Adipocyte (in vitro differentiated cells): Measurements from ENCODE around the gene SP1.
"Not testable (repeated sequence)": the region's sequence is repeated elsewhere in the genome, so short reads cannot be mapped to it uniquely, and the experiment has no call there.

ENCODE experiments used
- DNase-seq: peaks from one replicate; pipeline ENCODE4 v3.0.0-alpha.2; 2015; ENCODE audit warnings: low read depth
- H3K27me3 ChIP-seq: replicated peaks from 2 replicates; pipeline ENCODE4 v1.7.0; 2013; ENCODE audit warnings: mild to moderate bottlenecking, low read length, moderate library complexity; ENCODE audit not compliant: control insufficient read depth, insufficient read depth
- H3K36me3 ChIP-seq: 2 replicates; pipeline ENCODE4 v1.7.0; 2013; ENCODE audit warnings: low read length, mild to moderate bottlenecking, moderate library complexity; ENCODE audit not compliant: control insufficient read depth, insufficient read depth, severe bottlenecking
- H3K4me1 ChIP-seq: 2 replicates; pipeline ENCODE4 v1.7.0; 2013; ENCODE audit warnings: mild to moderate bottlenecking, low read length, moderate library complexity; ENCODE audit not compliant: control insufficient read depth, insufficient read depth
- H3K4me3 ChIP-seq: 2 replicates; pipeline ENCODE4 v1.7.0; 2013; ENCODE audit warnings: mild to moderate bottlenecking, low read length, moderate library complexity
- H3K9ac ChIP-seq: 2 replicates; pipeline ENCODE4 v1.7.0; 2013; ENCODE audit warnings: mild to moderate bottlenecking, low read length, moderate library complexity
- H3K9me3 ChIP-seq: 2 replicates; pipeline ENCODE4 v1.7.0; 2013; ENCODE audit warnings: mild to moderate bottlenecking, low read length, moderate library complexity; ENCODE audit not compliant: control insufficient read depth

The SP1 gene

GRCh38 chr12:53343969-53344368 is 36.0 kb upstream of the SP1 start:
- H3K9ac ChIP-seq: no peak overlapping the region
- peaks cover 20% of the 10 kb centered on the region for H3K4me1 ChIP-seq
- no peaks in the 10 kb centered on the region for H3K36me3 ChIP-seq
- H3K9me3 ChIP-seq: no peaks in the 10 kb centered on the region
- H3K27me3 ChIP-seq: peaks cover 9% of the 10 kb centered on the region
- H3K4me3 ChIP-seq: no peak overlapping the region
- DNase-seq: no peak

GRCh38 chr12:53344487-53344823 is 35.5 kb upstream of the SP1 start:
- Histone ChIP-seq H3K27me3 (peaks cover 9% of the 10 kb centered on the region), H3K4me3 (peak overlapping the region; percentile 87), H3K36me3 (no peaks in the 10 kb centered on the region), H3K4me1 (peaks cover 21% of the 10 kb centered on the region), H3K9ac (peak overlapping the region; percentile 65), H3K9me3 (no peaks in the 10 kb centered on the region)
- no peak for DNase-seq

- Histone ChIP-seq H3K27me3 (peaks cover 9% of the 10 kb centered on the region), H3K9me3 (no peaks in the 10 kb centered on the region), H3K36me3 (no peaks in the 10 kb centered on the region), H3K9ac (peak overlapping the region; percentile 87), H3K4me1 (peaks cover 21% of the 10 kb centered on the region), H3K4me3 (peak overlapping the region; percentile 87)
- DNase-seq: peak; percentile 91
Measured at GRCh38 chr12:53344824-53345485, 35.0 kb upstream of the SP1 start.

- Histone ChIP-seq H3K27me3 (peaks cover 9% of the 10 kb centered on the region), H3K9ac (peak overlapping the region; percentile 87), H3K9me3 (no peaks in the 10 kb centered on the region), H3K4me3 (peak overlapping the region; percentile 87), H3K4me1 (peaks cover 21% of the 10 kb centered on the region), H3K36me3 (no peaks in the 10 kb centered on the region)
- peak; percentile 50 for DNase-seq
Measured at GRCh38 chr12:53345486-53346188, 34.3 kb upstream of the SP1 start.

- Histone ChIP-seq H3K4me1 (peaks cover 21% of the 10 kb centered on the region), H3K9me3 (no peaks in the 10 kb centered on the region), H3K27me3 (peaks cover under 1% of the 10 kb centered on the region), H3K36me3 (no peaks in the 10 kb centered on the region), H3K4me3 (no peak overlapping the region), H3K9ac (no peak overlapping the region)
- DNase-seq: no peak
Measured at GRCh38 chr12:53346491-53346890, 33.5 kb upstream of the SP1 start.

- H3K4me1 ChIP-seq: peaks cover 24% of the 10 kb centered on the region
- H3K27me3 ChIP-seq: no peaks in the 10 kb centered on the region
- no peaks in the 10 kb centered on the region for H3K36me3 ChIP-seq
- no peak overlapping the region for H3K4me3 ChIP-seq
- H3K9me3 ChIP-seq: no peaks in the 10 kb centered on the region
- no peak for DNase-seq
- no peak overlapping the region for H3K9ac ChIP-seq
Measured at GRCh38 chr12:53347905-53348304, 32.1 kb upstream of the SP1 start.

GRCh38 chr12:53352331-53353256 is 27.4 kb upstream of the SP1 start:
- Histone ChIP-seq H3K9ac (no peak overlapping the region), H3K36me3 (no peaks in the 10 kb centered on the region), H3K4me1 (peaks cover 12% of the 10 kb centered on the region), H3K4me3 (no peak overlapping the region), H3K9me3 (no peaks in the 10 kb centered on the region), H3K27me3 (no peaks in the 10 kb centered on the region)
- peak; percentile 93 for DNase-seq

GRCh38 chr12:53353257-53353655 is 26.7 kb upstream of the SP1 start:
- H3K4me1 ChIP-seq: peaks cover 12% of the 10 kb centered on the region
- no peak overlapping the region for H3K4me3 ChIP-seq
- no peak overlapping the region for H3K9ac ChIP-seq
- no peaks in the 10 kb centered on the region for H3K9me3 ChIP-seq
- no peak for DNase-seq
- no peaks in the 10 kb centered on the region for H3K36me3 ChIP-seq
- no peaks in the 10 kb centered on the region for H3K27me3 ChIP-seq

- peaks cover 3% of the 10 kb centered on the region for H3K4me1 ChIP-seq
- H3K27me3 ChIP-seq: no peaks in the 10 kb centered on the region
- DNase-seq: no peak
- H3K4me3 ChIP-seq: no peak overlapping the region
- H3K9ac ChIP-seq: no peak overlapping the region
- no peaks in the 10 kb centered on the region for H3K36me3 ChIP-seq
- no peaks in the 10 kb centered on the region for H3K9me3 ChIP-seq
Measured at GRCh38 chr12:53355121-53355520, 24.9 kb upstream of the SP1 start.

GRCh38 chr12:53358836-53359419 is 21.0 kb upstream of the SP1 start:
- no peaks in the 10 kb centered on the region for H3K27me3 ChIP-seq
- no peaks in the 10 kb centered on the region for H3K36me3 ChIP-seq
- no peak overlapping the region for H3K4me3 ChIP-seq
- H3K9ac ChIP-seq: no peak overlapping the region
- H3K9me3 ChIP-seq: no peaks in the 10 kb centered on the region
- DNase-seq: no peak
- no peaks in the 10 kb centered on the region for H3K4me1 ChIP-seq

- peaks cover 13% of the 10 kb centered on the region for H3K4me1 ChIP-seq
- H3K9me3 ChIP-seq, H3K27me3 ChIP-seq, H3K4me3 ChIP-seq, H3K36me3 ChIP-seq, DNase-seq, H3K9ac ChIP-seq: not testable (repeated sequence)
Measured at GRCh38 chr12:53361638-53362037, 18.3 kb upstream of the SP1 start.
